Esophagus (tissue), 2 donors: Measurements from ENCODE around the gene CLEC1A. TPM values are rescaled to one million over a fixed set of nuclear protein-coding genes. Genes with fewer than 3 reads are reported as not detected.
"Not testable (repeated sequence)": the region's sequence is repeated elsewhere in the genome, so short reads cannot be mapped to it uniquely, and the experiment has no call there.

Experiments used
- H3K27ac ChIP-seq, 2 donors: one replicate each; pipeline ENCODE4 v1.5.1; 2013; ENCODE audit warnings: low read depth in 2 of 2, mild to moderate bottlenecking in 2 of 2, inconsistent platforms in 1 of 2, low read length in 1 of 2, moderate library complexity in 1 of 2
- H3K27me3 ChIP-seq, 2 donors: one replicate each; pipeline ENCODE4 v1.6.1; 2013; ENCODE audit warnings: low read length in 2 of 2, control low read depth in 1 of 2, mild to moderate bottlenecking in 1 of 2; ENCODE audit not compliant: insufficient read depth in 2 of 2, control insufficient read depth in 1 of 2
- H3K36me3 ChIP-seq, 2 donors: one replicate each; pipeline ENCODE4 v1.6.1; 2013; ENCODE audit warnings: low read length in 1 of 2; ENCODE audit not compliant: control insufficient read depth in 2 of 2, insufficient read depth in 2 of 2
- H3K4me1 ChIP-seq, 2 donors: one replicate each; pipeline ENCODE4 v1.6.1; 2013; ENCODE audit warnings: low read length in 1 of 2; ENCODE audit not compliant: control insufficient read depth in 2 of 2, insufficient read depth in 2 of 2
- H3K4me3 ChIP-seq, 2 donors: one replicate each; pipeline ENCODE4 v1.5.1; 2013; ENCODE audit warnings: low read length in 2 of 2, mild to moderate bottlenecking in 2 of 2, low read depth in 1 of 2, moderate library complexity in 1 of 2
- H3K9me3 ChIP-seq, 2 donors: one replicate each; pipeline ENCODE4 v1.6.1; 2013; ENCODE audit warnings: mild to moderate bottlenecking in 2 of 2, low read depth in 1 of 2, low read length in 1 of 2, moderate library complexity in 1 of 2; ENCODE audit not compliant: control insufficient read depth in 2 of 2, insufficient read depth in 1 of 2
- WGBS, 2 donors: extraction: QIAGEN DNeasy Blood & Tissue Kit; methylation state at CpG; one replicate each; pipeline ENCODE4 v1.1.7; 2013; 5-methylcytosine and 5-hydroxymethylcytosine counted together
- polyA plus RNA-seq, 2 donors: library from polyadenylated mRNA; stranded (reverse); fragments of 200-250 nt; gene quantifications; one replicate each; pipeline ENCODE4 v1.2.3, GENCODE V29; 2013
- donor health status: healthy with polysubstance abuse.
- donor health status: Bipolar disorder and iron deficiency.

Gene CLEC1A
- polyA plus RNA-seq, 2 donors = 1.2 to 1.4 TPM

DNA sequence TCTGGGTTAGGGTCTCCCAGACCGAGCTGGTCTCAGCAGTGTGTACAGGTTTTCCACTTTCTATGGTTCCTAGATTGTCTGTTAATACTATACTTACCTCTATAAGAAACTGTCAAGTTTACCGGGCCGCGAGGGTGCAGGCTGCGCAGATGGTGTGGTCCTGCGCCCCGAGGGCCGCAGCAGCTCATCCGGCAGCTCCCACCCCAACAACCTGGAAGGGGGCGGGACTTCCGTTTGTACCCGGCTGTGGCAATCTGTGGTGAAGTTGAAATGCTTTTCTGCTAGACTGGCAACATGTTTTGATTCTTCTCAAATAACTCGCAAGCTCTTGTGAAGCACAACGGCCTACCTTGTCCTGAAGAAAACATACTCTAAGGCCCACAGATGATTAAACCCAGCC is 68.3 kb downstream of the CLEC1A start, which contains the start of gene CLEC9A:
Gene CLEC9A, plus strand, starts transcription at position 237 of the 400 bp plus-strand sequence. CDS start 22,006 bp downstream, outside the sequence.
- 95 to 96% methylated on average over 14 of the region's 14 CpGs for WGBS, 2 donors

DNA sequence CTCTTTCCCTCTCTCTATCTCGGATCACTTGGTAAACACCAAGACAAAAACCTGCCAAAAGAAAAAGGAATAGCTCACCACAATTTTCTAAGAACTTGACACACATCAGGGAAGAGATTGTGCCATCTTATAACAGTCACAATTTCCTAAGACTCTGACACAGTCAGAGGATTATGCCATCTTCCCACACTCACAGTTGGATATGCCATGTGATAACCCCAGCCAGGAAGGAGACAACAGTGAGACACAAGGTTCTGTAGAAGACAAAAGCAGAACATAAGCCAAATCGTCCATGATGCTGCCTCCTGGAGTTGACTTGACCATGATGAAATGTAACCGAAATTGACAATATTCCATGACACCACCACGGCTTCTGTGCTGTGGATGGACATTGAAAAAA is 71.1 kb downstream of the CLEC1A start:
- no peaks in the 10 kb centered on the region for H3K36me3 ChIP-seq
- H3K4me1 ChIP-seq = no peaks in the 10 kb centered on the region
- no peaks in the 10 kb centered on the region for H3K9me3 ChIP-seq
- H3K27ac ChIP-seq = no peak overlapping the region
- no peaks in the 10 kb centered on the region for H3K27me3 ChIP-seq
- H3K4me3 ChIP-seq = no peak overlapping the region
- 67 to 68% methylated on average over 3 to 4 of the region's 4 CpGs for WGBS, 2 donors

More for the DNA sequence above, 68.3 kb downstream of the CLEC1A start, which contains the start of gene CLEC9A:
- no peaks in the 10 kb centered on the region for H3K27me3 ChIP-seq
- H3K9me3 ChIP-seq = no peaks in the 10 kb centered on the region
- H3K4me3 ChIP-seq = no peak within 1 kb of the TSS
- no peaks in the 10 kb centered on the region for H3K36me3 ChIP-seq
- H3K27ac ChIP-seq = no peak within 1 kb of the TSS
- H3K4me1 ChIP-seq = no peaks in the 10 kb centered on the region

DNA sequence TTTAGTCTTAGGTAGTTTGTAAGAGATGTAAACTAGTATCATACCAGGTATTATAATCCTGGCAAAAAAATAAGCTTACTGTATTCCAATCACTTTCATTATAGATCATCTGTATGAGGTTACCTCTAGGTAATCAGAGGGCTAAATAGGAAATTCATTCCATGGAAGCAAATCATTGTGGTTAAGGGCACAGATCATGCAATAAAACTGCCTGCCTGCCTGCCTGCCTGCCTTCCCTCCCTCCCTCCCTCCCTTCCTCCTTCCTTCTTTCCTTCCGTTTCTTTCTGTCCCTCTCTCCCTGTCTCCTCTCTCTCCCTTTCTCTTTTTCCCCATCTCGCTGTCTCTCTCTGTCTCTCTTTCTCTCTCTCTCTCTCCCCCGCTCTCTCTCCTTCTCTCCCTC is 71.5 kb downstream of the CLEC1A start:
- no peak overlapping the region for H3K27ac ChIP-seq
- H3K4me3 ChIP-seq = no peak overlapping the region
- H3K9me3 ChIP-seq = no peaks in the 10 kb centered on the region
- H3K4me1 ChIP-seq = no peaks in the 10 kb centered on the region
- 84 to 88% methylated on average over 3 of the region's 3 CpGs for WGBS, 2 donors
- no peaks in the 10 kb centered on the region for H3K27me3 ChIP-seq
- H3K36me3 ChIP-seq = no peaks in the 10 kb centered on the region

DNA sequence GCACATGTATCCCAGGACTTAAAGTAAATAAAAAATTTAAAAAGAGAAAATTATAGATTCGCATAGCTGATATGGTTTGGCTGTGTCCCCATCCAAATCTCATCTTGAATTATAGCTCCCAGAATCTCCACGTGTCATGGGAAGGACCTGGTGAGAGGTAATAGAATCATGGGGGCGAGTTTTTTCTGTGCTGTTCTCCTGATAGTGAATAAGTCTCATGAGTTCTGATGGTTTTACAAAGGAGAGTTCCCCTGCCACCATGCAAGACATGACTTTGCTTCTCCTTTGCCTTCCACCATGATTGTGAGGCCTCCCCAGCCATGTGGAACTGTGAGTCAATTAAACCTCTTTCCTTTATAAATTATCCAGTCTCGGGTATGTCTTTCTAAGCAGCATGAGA is 72.1 kb downstream of the CLEC1A start:
- H3K27me3 ChIP-seq, H3K27ac ChIP-seq, H3K4me3 ChIP-seq, H3K4me1 ChIP-seq, H3K36me3 ChIP-seq, H3K9me3 ChIP-seq: not testable (repeated sequence)
- 91 to 92% methylated on average over 4 of the region's 4 CpGs for WGBS, 2 donors

DNA sequence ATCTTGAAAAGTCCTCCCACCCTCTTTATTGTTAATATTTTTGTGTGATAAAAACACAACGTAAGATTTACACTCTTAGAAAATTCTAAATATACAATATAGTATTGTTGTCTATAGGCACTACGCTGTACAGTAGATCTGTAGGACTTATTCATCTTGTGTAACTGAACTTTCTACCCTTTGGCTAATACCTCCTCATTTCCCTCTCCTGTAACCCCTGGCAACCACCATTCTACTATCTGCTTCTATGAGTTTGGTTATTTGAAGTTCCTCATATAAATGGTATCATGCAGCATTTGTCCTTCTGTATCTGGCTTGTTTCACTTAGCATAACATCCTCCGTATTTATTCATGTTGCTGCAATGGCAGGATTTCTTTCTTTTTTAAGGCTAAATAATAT is 73.5 kb downstream of the CLEC1A start:
- WGBS, 2 donors = 93 to 95% methylated on average over 3 of the region's 3 CpGs
- no peaks in the 10 kb centered on the region for H3K36me3 ChIP-seq
- H3K4me3 ChIP-seq = no peak overlapping the region
- H3K27me3 ChIP-seq = no peaks in the 10 kb centered on the region
- H3K4me1 ChIP-seq = no peaks in the 10 kb centered on the region
- H3K9me3 ChIP-seq = no peaks in the 10 kb centered on the region
- no peak overlapping the region for H3K27ac ChIP-seq

DNA sequence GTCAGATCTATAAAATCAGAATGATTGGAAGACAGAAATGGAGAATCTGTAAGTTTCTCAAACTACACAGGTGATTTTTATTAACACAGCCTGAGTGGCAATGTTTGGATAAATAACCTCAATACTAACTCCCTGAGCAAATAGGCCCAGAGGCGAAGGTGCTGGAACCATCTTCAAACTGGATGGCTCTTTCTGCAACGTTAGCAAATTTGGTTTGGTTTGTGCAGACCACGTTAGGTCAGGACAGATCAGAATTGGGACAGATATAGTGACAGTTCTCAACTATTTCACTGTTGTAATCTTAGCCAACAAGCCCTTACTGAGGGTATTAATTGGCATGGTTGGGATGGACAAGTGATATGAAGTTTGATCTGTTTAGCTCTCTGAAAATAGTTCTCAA is 77.4 kb downstream of the CLEC1A start:
- H3K36me3 ChIP-seq = no peaks in the 10 kb centered on the region
- H3K27ac ChIP-seq = no peak overlapping the region
- H3K27me3 ChIP-seq = no peaks in the 10 kb centered on the region
- no peaks in the 10 kb centered on the region for H3K9me3 ChIP-seq
- WGBS, 2 donors = 58 to 80% methylated on average over 3 of the region's 3 CpGs
- H3K4me1 ChIP-seq = no peaks in the 10 kb centered on the region
- no peak overlapping the region for H3K4me3 ChIP-seq

Other genes with a start within 250 kb of the CLEC1A start
- 10 to 100 TPM in 1 of 2 donors, 1 to 10 TPM in 1; 8.3 to 12.8 TPM for gene CLEC2B, start 229.6 kb downstream of the CLEC1A start, polyA plus RNA-seq
- not detected for gene KLRF2, start 217.5 kb downstream of the CLEC1A start, polyA plus RNA-seq
- not detected for gene CLEC2A, start 166.6 kb downstream of the CLEC1A start, polyA plus RNA-seq
- gene CLEC12A, start 127.6 kb downstream of the CLEC1A start, polyA plus RNA-seq = under 1 TPM; 0.16 to 0.32 TPM
- not detected for gene CLEC1B, start 99.9 kb downstream of the CLEC1A start, polyA plus RNA-seq
- gene CLEC12B, start 88.4 kb downstream of the CLEC1A start, polyA plus RNA-seq = under 1 TPM in 1 of 2 donors, not detected in 1; 0.09 TPM
- gene CLEC9A, start 68.3 kb downstream of the CLEC1A start, polyA plus RNA-seq = under 1 TPM in 1 of 2 donors, not detected in 1; 0.13 TPM
- 1 to 10 TPM; 4.6 to 7.3 TPM for gene CLEC7A, start 31.2 kb upstream of the CLEC1A start, polyA plus RNA-seq
- under 1 TPM; 0.14 to 0.20 TPM for gene OLR1, start 73.1 kb upstream of the CLEC1A start, polyA plus RNA-seq
- gene TMEM52B, start 80.0 kb upstream of the CLEC1A start, polyA plus RNA-seq = under 1 TPM; 0.04 TPM
- 10 to 100 TPM; 15.0 to 25.3 TPM for gene GABARAPL1, start 113.9 kb upstream of the CLEC1A start, polyA plus RNA-seq
- under 1 TPM; 0.16 to 0.46 TPM for gene KLRD1, start 208.9 kb upstream of the CLEC1A start, polyA plus RNA-seq